ENCODE data around the gene KLK11.

KLK11 gene

DNA sequence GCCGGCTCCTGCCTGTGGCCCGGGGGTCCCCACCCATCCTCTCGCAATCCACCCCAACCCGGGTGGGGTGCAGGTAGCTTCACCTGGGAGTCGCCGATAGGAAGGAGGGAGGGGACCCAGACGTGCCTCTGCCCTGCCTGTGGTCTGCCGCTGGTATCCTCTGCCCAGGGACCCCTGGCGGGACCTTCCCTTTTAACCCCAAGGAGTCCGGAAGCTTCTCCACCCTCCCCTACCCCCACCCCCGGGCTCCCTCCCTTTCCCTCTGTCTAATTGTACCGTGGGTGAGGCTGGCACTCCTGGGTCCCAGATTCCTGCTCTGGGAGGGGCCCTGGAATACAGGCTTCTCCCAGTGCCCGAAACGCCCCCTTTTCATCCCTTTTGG is 6.9 kb downstream of the KLK11 start, which contains the start of gene KLK10:
TSS of gene KLK10 (minus strand) at position 166 of the 382 bp plus-strand sequence. CDS start 579 bp downstream, outside the sequence.
- H2AFZ ChIP-seq (ENCODE audit: low read length), result no peak within 1 kb of the TSS
- H3K79me2 ChIP-seq (ENCODE audit: insufficient read depth, low read length), result no peaks in the 10 kb centered on the region
- H3K4me3 ChIP-seq (ENCODE audit: low read length, poor library complexity, severe bottlenecking), result no peak within 1 kb of the TSS
- H3K4me1 ChIP-seq (ENCODE audit: insufficient read depth, low read length, poor library complexity, severe bottlenecking), result no peaks in the 10 kb centered on the region
- H4K20me1 ChIP-seq (ENCODE audit: insufficient read depth, low read length, poor library complexity, severe bottlenecking), result no peaks in the 10 kb centered on the region
- H3F3A ChIP-seq (ENCODE audit: low read depth), result no peaks in the 10 kb centered on the region
- H3K36me3 ChIP-seq (ENCODE audit: insufficient read depth, low read length), result no peaks in the 10 kb centered on the region
- TF ChIP-seq, protein P1, sequence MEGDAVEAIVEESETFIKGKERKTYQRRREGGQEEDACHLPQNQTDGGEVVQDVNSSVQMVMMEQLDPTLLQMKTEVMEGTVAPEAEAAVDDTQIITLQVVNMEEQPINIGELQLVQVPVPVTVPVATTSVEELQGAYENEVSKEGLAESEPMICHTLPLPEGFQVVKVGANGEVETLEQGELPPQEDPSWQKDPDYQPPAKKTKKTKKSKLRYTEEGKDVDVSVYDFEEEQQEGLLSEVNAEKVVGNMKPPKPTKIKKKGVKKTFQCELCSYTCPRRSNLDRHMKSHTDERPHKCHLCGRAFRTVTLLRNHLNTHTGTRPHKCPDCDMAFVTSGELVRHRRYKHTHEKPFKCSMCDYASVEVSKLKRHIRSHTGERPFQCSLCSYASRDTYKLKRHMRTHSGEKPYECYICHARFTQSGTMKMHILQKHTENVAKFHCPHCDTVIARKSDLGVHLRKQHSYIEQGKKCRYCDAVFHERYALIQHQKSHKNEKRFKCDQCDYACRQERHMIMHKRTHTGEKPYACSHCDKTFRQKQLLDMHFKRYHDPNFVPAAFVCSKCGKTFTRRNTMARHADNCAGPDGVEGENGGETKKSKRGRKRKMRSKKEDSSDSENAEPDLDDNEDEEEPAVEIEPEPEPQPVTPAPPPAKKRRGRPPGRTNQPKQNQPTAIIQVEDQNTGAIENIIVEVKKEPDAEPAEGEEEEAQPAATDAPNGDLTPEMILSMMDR (conservative IDR thresholded peaks at IDR 0.05; ENCODE audit: low read length), result no peak
- TF ChIP-seq EZH2phosphoT487 (IDR thresholded peaks at IDR 0.05; ENCODE audit: borderline replicate concordance), result no peak
- H3K27me3 ChIP-seq (ENCODE audit: insufficient read depth, low read length, poor library complexity, severe bottlenecking), result no peaks in the 10 kb centered on the region
- no peak within 1 kb of the TSS for H3K9ac ChIP-seq (ENCODE audit: low read depth, low read length, poor library complexity, severe bottlenecking)
- H3K4me2 ChIP-seq (ENCODE audit: low read depth, low read length, poor library complexity, severe bottlenecking), result no peak within 1 kb of the TSS
- H3K9me2 ChIP-seq (replicated peaks; ENCODE audit: low read depth, low read length), result no peaks in the 10 kb centered on the region
- no peaks in the 10 kb centered on the region for H3K9me3 ChIP-seq (ENCODE audit: insufficient read depth, low read depth, low read length)

DNA sequence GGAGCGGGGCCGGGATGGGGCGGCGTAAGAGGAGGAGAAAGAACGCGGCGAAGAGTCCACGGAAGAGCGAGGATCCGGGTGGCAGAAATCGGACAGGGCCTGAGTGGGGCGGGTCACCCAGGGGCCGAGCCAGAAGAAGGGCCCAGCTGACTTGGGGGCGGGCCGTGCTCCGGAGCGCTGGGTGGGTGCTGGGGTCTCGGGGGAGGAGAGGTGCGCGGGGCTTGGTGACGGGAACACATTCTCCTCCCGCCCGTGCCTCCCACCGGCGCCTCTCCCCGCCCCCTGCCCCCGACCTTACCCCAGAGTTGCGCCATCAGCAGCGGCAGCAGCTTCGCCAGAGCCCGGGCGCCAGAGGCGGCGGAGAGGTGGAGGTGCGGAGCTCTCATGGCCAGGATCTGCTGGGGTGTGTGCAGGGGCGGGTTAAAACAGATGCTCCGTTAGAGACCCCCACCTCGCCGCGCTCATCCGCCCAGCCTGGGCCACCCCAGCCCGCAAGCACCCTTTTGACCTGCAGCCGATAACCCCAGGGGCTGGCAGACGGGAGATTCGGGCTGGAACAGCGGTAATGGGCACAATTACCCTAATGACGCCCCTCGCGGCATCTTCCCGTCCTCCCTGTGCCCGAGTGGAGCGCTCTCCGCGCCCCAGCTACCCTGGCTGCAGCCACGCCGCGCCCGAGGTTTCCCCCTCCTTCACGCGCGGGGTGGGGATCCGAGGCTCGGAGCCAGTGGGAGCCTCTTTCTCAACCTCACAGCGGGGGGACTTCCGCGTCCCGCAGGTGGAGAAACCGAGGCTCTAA is 7.5 kb downstream of the KLK11 start:
- Histone ChIP-seq H3K27me3 (ENCODE audit: insufficient read depth, low read length, poor library complexity, severe bottlenecking) (no peaks in the 10 kb centered on the region), H3K36me3 (ENCODE audit: insufficient read depth, low read length) (no peaks in the 10 kb centered on the region), H4K20me1 (ENCODE audit: insufficient read depth, low read length, poor library complexity, severe bottlenecking) (no peaks in the 10 kb centered on the region), H3K79me2 (ENCODE audit: insufficient read depth, low read length) (no peaks in the 10 kb centered on the region), H3K4me2 (ENCODE audit: low read depth, low read length, poor library complexity, severe bottlenecking) (no peak overlapping the region), H3K4me1 (ENCODE audit: insufficient read depth, low read length, poor library complexity, severe bottlenecking) (no peaks in the 10 kb centered on the region), H3K9ac (ENCODE audit: low read depth, low read length, poor library complexity, severe bottlenecking) (no peak overlapping the region), H3K9me2 (replicated peaks; ENCODE audit: low read depth, low read length) (no peaks in the 10 kb centered on the region), H3K9me3 (ENCODE audit: insufficient read depth, low read depth, low read length) (no peaks in the 10 kb centered on the region), H2AFZ (ENCODE audit: low read length) (no peak overlapping the region), H3K4me3 (ENCODE audit: low read length, poor library complexity, severe bottlenecking) (no peak overlapping the region), H3F3A (ENCODE audit: low read depth) (no peaks in the 10 kb centered on the region)
- TF ChIP-seq, protein P1 (conservative IDR thresholded peaks at IDR 0.05; ENCODE audit: low read length), result no peak
- no peak for TF ChIP-seq EZH2phosphoT487 (IDR thresholded peaks at IDR 0.05; ENCODE audit: borderline replicate concordance)

DNA sequence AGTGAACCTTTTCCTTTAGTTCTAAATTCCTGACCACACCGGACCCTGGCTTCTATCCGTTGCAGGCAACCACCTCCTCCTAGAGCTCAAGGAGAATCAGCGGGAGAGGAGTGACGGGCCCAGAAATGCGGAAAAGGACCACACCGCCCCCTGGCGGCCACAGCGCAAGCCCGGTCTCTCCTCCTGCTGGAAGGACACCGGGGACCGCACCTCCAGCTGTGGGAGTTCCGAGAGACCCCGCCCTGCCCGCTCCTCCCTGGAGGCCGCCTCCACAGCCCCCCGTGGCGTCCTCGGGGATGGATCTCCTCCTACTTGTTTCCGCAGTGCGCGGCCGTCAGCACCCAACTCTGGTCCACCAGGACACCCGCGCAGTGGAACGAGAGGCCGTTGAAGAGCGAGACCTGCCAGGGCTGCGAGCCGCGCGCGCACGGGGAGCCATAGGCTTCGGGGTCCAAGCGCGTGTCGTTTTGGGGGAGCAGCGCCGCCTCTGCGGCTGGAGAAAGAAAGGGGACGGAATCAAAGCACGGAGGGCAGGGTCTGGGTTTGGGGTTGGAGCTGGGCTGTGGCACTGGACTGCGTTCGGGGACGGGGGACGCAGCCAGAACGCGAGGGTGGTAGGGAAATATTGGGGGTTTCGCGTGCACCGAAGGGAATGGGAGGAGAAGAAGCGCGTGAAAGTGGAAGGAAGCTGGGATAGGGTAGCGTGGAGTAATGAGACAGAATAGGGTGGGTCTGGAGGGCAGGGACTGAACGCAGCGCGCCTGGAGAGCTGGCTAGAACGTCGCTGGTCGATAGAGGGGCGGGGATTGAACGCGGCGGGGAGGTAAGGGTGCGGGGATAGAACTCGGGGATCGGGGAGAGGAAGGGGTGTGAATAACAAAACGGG is 9.4 kb downstream of the KLK11 start:
- H3K4me3 ChIP-seq (ENCODE audit: low read length, poor library complexity, severe bottlenecking), result no peak overlapping the region

More for the DNA sequence above, 9.4 kb downstream of the KLK11 start:
- H4K20me1 ChIP-seq (ENCODE audit: insufficient read depth, low read length, poor library complexity, severe bottlenecking), result no peaks in the 10 kb centered on the region
- no peaks in the 10 kb centered on the region for H3F3A ChIP-seq (ENCODE audit: low read depth)
- no peaks in the 10 kb centered on the region for H3K79me2 ChIP-seq (ENCODE audit: insufficient read depth, low read length)
- H3K9me2 ChIP-seq (replicated peaks; ENCODE audit: low read depth, low read length), result no peaks in the 10 kb centered on the region
- H3K4me1 ChIP-seq (ENCODE audit: insufficient read depth, low read length, poor library complexity, severe bottlenecking), result no peaks in the 10 kb centered on the region
- no peaks in the 10 kb centered on the region for H3K36me3 ChIP-seq (ENCODE audit: insufficient read depth, low read length)
- H3K27me3 ChIP-seq (ENCODE audit: insufficient read depth, low read length, poor library complexity, severe bottlenecking), result no peaks in the 10 kb centered on the region
- no peak overlapping the region for H2AFZ ChIP-seq (ENCODE audit: low read length)
- TF ChIP-seq, protein P1 (conservative IDR thresholded peaks at IDR 0.05; ENCODE audit: low read length), result peak; percentile 68
- no peak for TF ChIP-seq EZH2phosphoT487 (IDR thresholded peaks at IDR 0.05; ENCODE audit: borderline replicate concordance)
- no peak overlapping the region for H3K4me2 ChIP-seq (ENCODE audit: low read depth, low read length, poor library complexity, severe bottlenecking)
- H3K9me3 ChIP-seq (ENCODE audit: insufficient read depth, low read depth, low read length), result no peaks in the 10 kb centered on the region
- H3K9ac ChIP-seq (ENCODE audit: low read depth, low read length, poor library complexity, severe bottlenecking), result no peak overlapping the region

Measured in Loucy (cell line).